Spleen (tissue), 7 donors: ENCODE data around the gene SULF2.

Experiments used
- POLR2A ChIP-seq, 3 donors: fragments of 450-650 bp; IDR thresholded peaks; one replicate each; pipeline ENCODE4 v1.5.1; 2017; ENCODE audit warnings: antibody characterized with exemption in 3 of 3, mild to moderate bottlenecking in 1 of 3
- TF ChIP-seq, protein P1 (sequence below), 11 experiments: fragments of 200-600 bp in 7 of 11; fragments of 450-650 bp in 4 of 11; sonication (generic) in 4 of 11; IDR thresholded peaks in 8 of 11; conservative IDR thresholded peaks in 3 of 11; 1 replicate in 7 of 11; 2 replicates in 4 of 11; pipeline versions ENCODE4 v1.4.0 to v1.8.0; 2016 to 2021; ENCODE audit warnings: antibody characterized with exemption in 11 of 11, inconsistent platforms in 4 of 11, mild to moderate bottlenecking in 1 of 11
- donor health status: DM: no; HTN: no; CAD: no; lungs with moderate emphysema.
- donor health status: DM: no; HTN: no; CAD: no.
- donor health status: DM: no; HTN: no; CAD: no.

DNA sequence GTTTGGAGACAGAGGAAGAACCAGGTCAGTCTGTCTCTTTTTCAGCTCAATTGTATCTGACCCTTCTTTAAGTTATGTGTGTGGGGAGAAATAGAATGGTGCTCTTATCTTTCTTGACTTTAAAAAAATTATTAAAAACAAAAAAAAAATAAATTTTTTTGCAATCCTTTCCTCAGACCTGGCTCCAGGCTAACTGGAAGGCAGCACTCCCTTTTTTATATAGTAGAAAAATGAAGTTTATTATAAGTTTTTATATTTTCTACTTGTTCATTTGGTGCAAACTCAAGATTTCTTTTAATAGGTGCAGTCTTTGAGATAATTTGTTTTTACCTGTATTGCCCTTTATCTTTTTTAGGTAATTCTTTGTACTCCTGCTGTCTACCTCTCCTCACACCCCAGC is 129.6 kb downstream of the SULF2 start:
- TF ChIP-seq, protein P1, sequence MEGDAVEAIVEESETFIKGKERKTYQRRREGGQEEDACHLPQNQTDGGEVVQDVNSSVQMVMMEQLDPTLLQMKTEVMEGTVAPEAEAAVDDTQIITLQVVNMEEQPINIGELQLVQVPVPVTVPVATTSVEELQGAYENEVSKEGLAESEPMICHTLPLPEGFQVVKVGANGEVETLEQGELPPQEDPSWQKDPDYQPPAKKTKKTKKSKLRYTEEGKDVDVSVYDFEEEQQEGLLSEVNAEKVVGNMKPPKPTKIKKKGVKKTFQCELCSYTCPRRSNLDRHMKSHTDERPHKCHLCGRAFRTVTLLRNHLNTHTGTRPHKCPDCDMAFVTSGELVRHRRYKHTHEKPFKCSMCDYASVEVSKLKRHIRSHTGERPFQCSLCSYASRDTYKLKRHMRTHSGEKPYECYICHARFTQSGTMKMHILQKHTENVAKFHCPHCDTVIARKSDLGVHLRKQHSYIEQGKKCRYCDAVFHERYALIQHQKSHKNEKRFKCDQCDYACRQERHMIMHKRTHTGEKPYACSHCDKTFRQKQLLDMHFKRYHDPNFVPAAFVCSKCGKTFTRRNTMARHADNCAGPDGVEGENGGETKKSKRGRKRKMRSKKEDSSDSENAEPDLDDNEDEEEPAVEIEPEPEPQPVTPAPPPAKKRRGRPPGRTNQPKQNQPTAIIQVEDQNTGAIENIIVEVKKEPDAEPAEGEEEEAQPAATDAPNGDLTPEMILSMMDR (IDR thresholded peaks at IDR 0.05 in 8 of 11, conservative IDR thresholded peaks at IDR 0.05 in 3 of 11), result no peak
- no peak for TF ChIP-seq POLR2A (IDR thresholded peaks at IDR 0.05)
